HepG2 (cell line): ENCODE measurements around the gene PEMT. TPM values are rescaled to one million over a fixed set of nuclear protein-coding genes. Genes with fewer than 3 reads are reported as not detected.

Experiments
- AGO2 ChIP-seq: fragments of 200-400 bp; formaldehyde crosslinking; optimal IDR thresholded peaks from 2 replicates; pipeline ENCODE3; 2017; ENCODE audit warnings: mild to moderate bottlenecking, low read depth, low read length, moderate library complexity
- BCLAF1 ChIP-seq: fragments of 450-650 bp; IDR thresholded peaks from 2 replicates; pipeline ENCODE4 v1.6.1; 2017; ENCODE audit warnings: mild to moderate bottlenecking
- EHMT2 ChIP-seq: fragments of 200-600 bp; sonication (generic); IDR thresholded peaks from 2 replicates; pipeline ENCODE4 v1.7.0; 2017; ENCODE audit warnings: antibody characterized with exemption, low read depth, low read length, borderline replicate concordance
- MBNL3 ChIP-seq: fragments of 250-450 bp; sonication (Bioruptor Pico); conservative IDR thresholded peaks from 2 replicates; pipeline ENCODE4 v1.8.0; 2022; ENCODE audit warnings: mild to moderate bottlenecking, inconsistent platforms
- NCOA2 ChIP-seq: sonication (generic); formaldehyde crosslinking; IDR thresholded peaks from 2 replicates; pipeline ENCODE4 v1.8.0; 2022; ENCODE audit warnings: inconsistent platforms
- NR2F1 ChIP-seq, 2 experiments: fragments of 450-650 bp in 1 of 2; formaldehyde crosslinking in 1 of 2; IDR thresholded peaks; 2 replicates each; pipeline versions ENCODE4 v1.5.0 to v1.6.1; 2016 to 2020; ENCODE audit warnings: mild to moderate bottlenecking in 1 of 2, missing compliant biosample characterization in 1 of 2, missing genetic modification reagents in 1 of 2, moderate library complexity in 1 of 2
- PAX8 ChIP-seq: sonication (generic); formaldehyde crosslinking; IDR thresholded peaks from 2 replicates; pipeline ENCODE4 v1.8.0; 2022; ENCODE audit warnings: mild to moderate bottlenecking, missing genetic modification reagents, borderline replicate concordance
- SNAPC4 ChIP-seq: sonication (generic); formaldehyde crosslinking; IDR thresholded peaks from 2 replicates; pipeline ENCODE4 v1.4.0; 2020; ENCODE audit warnings: mild to moderate bottlenecking, missing genetic modification reagents
- ZBTB33 ChIP-seq: sonication (generic); formaldehyde crosslinking; IDR thresholded peaks from 2 replicates; pipeline ENCODE4 v1.4.0; 2020; ENCODE audit warnings: missing genetic modification reagents
- ZFP36L1 ChIP-seq: sonication (generic); formaldehyde crosslinking; IDR thresholded peaks from 2 replicates; pipeline ENCODE4 v1.8.0; 2022; ENCODE audit warnings: mild to moderate bottlenecking, missing genetic modification reagents, moderate library complexity
- ZNF879 ChIP-seq: sonication (generic); formaldehyde crosslinking; IDR thresholded peaks from 2 replicates; pipeline ENCODE4 v1.8.1; 2023; ENCODE audit warnings: missing genetic modification reagents
- polyA plus RNA-seq, 8 experiments: library from polyadenylated mRNA; depleted of rRNA in 3 of 8; stranded (reverse) in 7 of 8; unstranded in 1 of 8; fragments of >200 nt; fragmentation: Illumina TruSeq in 4 of 8; extraction: Trizol in 4 of 8; gene quantifications; 2 replicates each; pipeline versions ENCODE4 v1.2.1 to v1.2.3, GENCODE V29; 2011 to 2016; ENCODE audit warnings: low read depth in 4 of 8, missing spikeins in 1 of 8, mixed read lengths in 1 of 8; ENCODE audit not compliant: insufficient read depth in 1 of 8
- total RNA-seq, 5 experiments: library from RNA; depleted of rRNA; stranded (reverse); fragments of >200 nt; fragmentation: Illumina TruSeq; extraction: Trizol; gene quantifications; 2 replicates each; pipeline ENCODE4 v1.2.3, GENCODE V29; 2016; ENCODE audit warnings: low read depth in 1 of 5
- TF ChIP-seq, protein P1 (sequence below): sonication (generic); formaldehyde crosslinking; IDR thresholded peaks from 2 replicates; pipeline ENCODE4 v1.5.1; 2020; ENCODE audit warnings: missing genetic modification reagents, mild to moderate bottlenecking, borderline replicate concordance
- TF ChIP-seq, protein P2 (sequence below): sonication (generic); formaldehyde crosslinking; IDR thresholded peaks from 2 replicates; pipeline ENCODE4 v1.8.1; 2023; ENCODE audit warnings: mild to moderate bottlenecking, missing genetic modification reagents
- TF ChIP-seq, protein P3 (sequence below): sonication (generic); formaldehyde crosslinking; IDR thresholded peaks from 2 replicates; pipeline ENCODE4 v1.4.0; 2020; ENCODE audit warnings: mild to moderate bottlenecking, missing genetic modification reagents

PEMT gene
- total and polyA plus RNA-seq, 2 of the 13 experiments (the other 11 are each of a cell fraction or from before 2014, with no cell fraction given) = 31.7 to 43.6 TPM

DNA sequence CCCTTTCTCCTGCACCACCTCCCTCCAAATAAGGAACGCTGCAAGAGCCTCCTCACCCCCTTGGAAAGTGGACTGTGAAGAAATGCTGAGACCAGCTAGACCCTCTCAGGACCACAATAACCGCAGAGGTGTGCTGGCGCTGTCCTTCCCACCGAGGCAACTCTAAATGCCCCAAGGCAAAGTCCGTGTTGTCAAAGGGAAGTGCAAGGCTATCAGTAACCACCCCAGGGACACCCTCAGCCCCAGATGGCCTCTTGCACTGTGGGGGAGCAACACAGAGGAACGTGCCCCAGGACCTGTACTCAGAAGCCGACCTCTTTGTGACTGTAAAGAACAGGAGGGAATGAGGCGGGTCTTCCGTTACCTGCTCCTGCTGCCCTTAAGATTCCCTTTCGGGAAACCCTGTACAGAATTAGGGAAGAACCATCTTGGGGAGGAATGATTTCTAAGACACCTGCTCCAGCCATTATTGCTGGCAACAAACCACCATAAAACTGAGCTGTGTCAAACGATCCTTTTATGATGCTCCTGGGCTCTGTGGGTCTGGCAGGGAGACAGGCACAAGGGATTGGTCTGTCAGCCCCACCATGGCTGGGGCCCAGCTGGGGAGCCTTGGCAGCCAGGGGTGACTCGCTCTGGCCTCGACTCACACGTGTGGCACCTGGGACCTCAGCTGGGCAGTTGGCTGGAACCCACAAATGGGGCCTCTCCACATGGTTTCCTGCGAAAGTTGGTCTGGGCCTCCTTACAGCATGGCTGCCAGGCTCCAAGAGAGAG lies 129.3 kb downstream of the PEMT start (continued):
- TF ChIP-seq SNAPC4 (CRISPR knock-in tag) = no peak
- TF ChIP-seq, protein P1, sequence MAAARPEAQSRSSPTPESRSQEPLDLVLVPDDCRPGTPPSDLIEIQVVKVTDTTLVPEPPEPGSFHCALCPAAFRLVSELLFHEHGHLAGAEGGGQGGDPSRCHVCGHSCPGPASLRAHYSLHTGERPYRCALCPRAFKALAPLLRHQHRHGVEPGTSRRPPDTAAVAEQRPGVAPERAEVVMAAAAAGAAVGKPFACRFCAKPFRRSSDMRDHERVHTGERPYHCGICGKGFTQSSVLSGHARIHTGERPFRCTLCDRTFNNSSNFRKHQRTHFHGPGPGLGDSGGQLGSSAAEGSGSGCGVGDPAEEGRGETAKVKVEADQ (CRISPR knock-in tag) = no peak
- peak; percentile 61; the same call in 1 of the 2 replicates for TF ChIP-seq NCOA2 (CRISPR knock-in tag)
- no peak for TF ChIP-seq PAX8 (CRISPR knock-in tag)
- TF ChIP-seq ZBTB33 (CRISPR knock-in tag) = no peak
- TF ChIP-seq EHMT2 = no peak
- TF ChIP-seq AGO2 = no peak
- TF ChIP-seq, protein P2, sequence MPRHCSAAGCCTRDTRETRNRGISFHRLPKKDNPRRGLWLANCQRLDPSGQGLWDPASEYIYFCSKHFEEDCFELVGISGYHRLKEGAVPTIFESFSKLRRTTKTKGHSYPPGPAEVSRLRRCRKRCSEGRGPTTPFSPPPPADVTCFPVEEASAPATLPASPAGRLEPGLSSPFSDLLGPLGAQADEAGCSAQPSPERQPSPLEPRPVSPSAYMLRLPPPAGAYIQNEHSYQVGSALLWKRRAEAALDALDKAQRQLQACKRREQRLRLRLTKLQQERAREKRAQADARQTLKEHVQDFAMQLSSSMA (CRISPR knock-in tag) = no peak
- TF ChIP-seq MBNL3 = no peak
- no peak for TF ChIP-seq ZFP36L1 (CRISPR knock-in tag)
- TF ChIP-seq BCLAF1 = no peak
- no peak for TF ChIP-seq ZNF879 (CRISPR knock-in tag)
- TF ChIP-seq, protein P3, sequence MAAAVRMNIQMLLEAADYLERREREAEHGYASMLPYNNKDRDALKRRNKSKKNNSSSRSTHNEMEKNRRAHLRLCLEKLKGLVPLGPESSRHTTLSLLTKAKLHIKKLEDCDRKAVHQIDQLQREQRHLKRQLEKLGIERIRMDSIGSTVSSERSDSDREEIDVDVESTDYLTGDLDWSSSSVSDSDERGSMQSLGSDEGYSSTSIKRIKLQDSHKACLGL = peak; percentile 66; the same call in 1 of the 2 replicates
- TF ChIP-seq NR2F1 (CRISPR knock-in tag; IDR thresholded peaks at IDR 0.05) = no peak
